ENCODE data around the gene ACSF3. TPM values are rescaled to one million over a fixed set of nuclear protein-coding genes. Genes with fewer than 3 reads are reported as not detected.

The ACSF3 gene
- total RNA-seq, 2 experiments from 2014 or later = 44.7 to 49.5 TPM

- H3K9me3 Mint-ChIP-seq = no peaks in the 10 kb centered on the region
- ChIA-PET POLR2A (no interaction called here), CTCF (no interaction called here)
- H3K27ac ChIP-seq (ENCODE audit: low read depth in 1 of 2, low read length in 2 of 2) = no peak overlapping the region
- no peaks in the 10 kb centered on the region for H3K27me3 ChIP-seq (ENCODE audit: control insufficient read depth in 1 of 2, insufficient read depth in 2 of 2, low read length in 2 of 2)
- intact Hi-C loops (cut with DNase I, micrococcal nuclease) = no loop called here
- no peak for DNase-seq
- TF ChIP-seq CTCF (IDR thresholded peaks at IDR 0.05) = no peak
- no peak for ATAC-seq (ENCODE audit: poor library complexity)
- H3K4me1 Mint-ChIP-seq (ENCODE audit: low read depth) = no peaks in the 10 kb centered on the region
- no peaks in the 10 kb centered on the region for H3K27me3 Mint-ChIP-seq
- H3K4me3 ChIP-seq (ENCODE audit: low read length) = no peak overlapping the region
- no peaks in the 10 kb centered on the region for H3K36me3 ChIP-seq (ENCODE audit: insufficient read depth, low read length)
- H3K9me3 ChIP-seq (ENCODE audit: control insufficient read depth in 1 of 2, insufficient read depth in 1 of 2, low read length in 2 of 2) = peaks cover 0 to 4% of the 10 kb centered on the region in 2 experiments
- H3K4me3 Mint-ChIP-seq = no peak overlapping the region
- no peaks in the 10 kb centered on the region for H3K4me1 ChIP-seq (ENCODE audit: insufficient read depth, low read length)
- no peak overlapping the region for H3K27ac Mint-ChIP-seq
- H3K36me3 Mint-ChIP-seq (ENCODE audit: low read depth) = no peaks in the 10 kb centered on the region
Measured at GRCh38 chr16:89064606-89065457, 28.8 kb upstream of the ACSF3 start.

- Mint-ChIP-seq H3K4me3 (no peak overlapping the region), H3K9me3 (no peaks in the 10 kb centered on the region), H3K27me3 (no peaks in the 10 kb centered on the region), H3K27ac (no peak overlapping the region), H3K4me1 (ENCODE audit: low read depth) (no peaks in the 10 kb centered on the region), H3K36me3 (ENCODE audit: low read depth) (no peaks in the 10 kb centered on the region)
- DNase-seq = no peak
- H3K4me3 ChIP-seq (ENCODE audit: low read length) = no peak overlapping the region
- no peak for ATAC-seq (ENCODE audit: poor library complexity)
- intact Hi-C loops (cut with DNase I, micrococcal nuclease) = no loop called here
- peaks cover 0 to 4% of the 10 kb centered on the region in 2 experiments for H3K9me3 ChIP-seq (ENCODE audit: control insufficient read depth in 1 of 2, insufficient read depth in 1 of 2, low read length in 2 of 2)
- H3K27ac ChIP-seq (ENCODE audit: low read depth in 1 of 2, low read length in 2 of 2) = no peak overlapping the region
- TF ChIP-seq CTCF (IDR thresholded peaks at IDR 0.05) = no peak
- POLR2A ChIA-PET = no interaction called here
- H3K27me3 ChIP-seq (ENCODE audit: control insufficient read depth in 1 of 2, insufficient read depth in 2 of 2, low read length in 2 of 2) = no peaks in the 10 kb centered on the region
- no peaks in the 10 kb centered on the region for H3K4me1 ChIP-seq (ENCODE audit: insufficient read depth, low read length)
- H3K36me3 ChIP-seq (ENCODE audit: insufficient read depth, low read length) = no peaks in the 10 kb centered on the region
- CTCF ChIA-PET = no interaction called here
Measured at GRCh38 chr16:89065458-89065822, 28.2 kb upstream of the ACSF3 start.

- CTCF ChIA-PET = no interaction called here
- no peak for TF ChIP-seq CTCF (IDR thresholded peaks at IDR 0.05)
- Histone ChIP-seq H3K36me3 (ENCODE audit: insufficient read depth, low read length) (no peaks in the 10 kb centered on the region), H3K4me1 (ENCODE audit: insufficient read depth, low read length) (no peaks in the 10 kb centered on the region), H3K27me3 (ENCODE audit: control insufficient read depth in 1 of 2, insufficient read depth in 2 of 2, low read length in 2 of 2) (no peaks in the 10 kb centered on the region), H3K27ac (ENCODE audit: low read depth in 1 of 2, low read length in 2 of 2) (no peak overlapping the region), H3K4me3 (ENCODE audit: low read length) (no peak overlapping the region), H3K9me3 (ENCODE audit: control insufficient read depth in 1 of 2, insufficient read depth in 1 of 2, low read length in 2 of 2) (peaks cover 0 to 4% of the 10 kb centered on the region in 2 experiments)
- Mint-ChIP-seq H3K36me3 (ENCODE audit: low read depth) (no peaks in the 10 kb centered on the region), H3K4me1 (ENCODE audit: low read depth) (no peaks in the 10 kb centered on the region), H3K4me3 (no peak overlapping the region), H3K27ac (no peak overlapping the region), H3K9me3 (no peaks in the 10 kb centered on the region), H3K27me3 (no peaks in the 10 kb centered on the region)
- no peak for ATAC-seq (ENCODE audit: poor library complexity)
- POLR2A ChIA-PET = no interaction called here
- intact Hi-C loops (cut with DNase I, micrococcal nuclease) = no loop called here
- DNase-seq = no peak
Measured at GRCh38 chr16:89066721-89067120, 26.9 kb upstream of the ACSF3 start.

Measured in CD4-positive, alpha-beta T cell (primary cell).